Activated naive CD4-positive, alpha-beta T cell treated with anti-CD3 and anti-CD28 coated beads for 36 hours (primary cell): ENCODE measurements around the gene GHRH. TPM values are rescaled to one million over a fixed set of nuclear protein-coding genes. Genes with fewer than 3 reads are reported as not detected.

ENCODE experiments used
- CTCF ChIA-PET: fragments of 350-600 bp; sonication (Branson Sonifier 250); formaldehyde crosslinking; loops from one replicate; lab custom pipeline; 2021; ENCODE audit warnings: antibody characterized with exemption; lab: Charles Lee
- DNase-seq: peaks from one replicate; pipeline ENCODE4 v3.0.0-alpha.2; 2020
- H3K27ac Mint-ChIP-seq: one replicate; pipeline ENCODE4 v1.8.0; 2021; ENCODE audit warnings: mild to moderate bottlenecking, mixed read lengths
- H3K27me3 Mint-ChIP-seq: one replicate; pipeline ENCODE4 v1.8.0; 2021; ENCODE audit warnings: low read depth, mixed read lengths
- H3K36me3 Mint-ChIP-seq: one replicate; pipeline ENCODE4 v1.8.0; 2021; ENCODE audit warnings: low read depth, mixed read lengths
- H3K4me1 Mint-ChIP-seq: one replicate; pipeline ENCODE4 v1.8.0; 2021; ENCODE audit warnings: low read depth, mixed read lengths
- H3K4me3 Mint-ChIP-seq: one replicate; pipeline ENCODE4 v1.8.0; 2021; ENCODE audit warnings: mild to moderate bottlenecking, moderate library complexity, mixed read lengths
- H3K9me3 Mint-ChIP-seq: one replicate; pipeline ENCODE4 v1.8.0; 2021; ENCODE audit warnings: mixed read lengths
- intact Hi-C: fragments of 100-400 bp; cut with micrococcal nuclease; formaldehyde crosslinking; loops from one replicate; pipeline ENCODE4 v1.15.1; 2023
- total RNA-seq, 2 experiments: library from RNA; stranded (reverse); gene quantifications; one replicate each; pipeline ENCODE4 v1.2.3, GENCODE V29; 2021

GHRH gene
- total RNA-seq, 2 experiments from 2014 or later, result not detected

DNA sequence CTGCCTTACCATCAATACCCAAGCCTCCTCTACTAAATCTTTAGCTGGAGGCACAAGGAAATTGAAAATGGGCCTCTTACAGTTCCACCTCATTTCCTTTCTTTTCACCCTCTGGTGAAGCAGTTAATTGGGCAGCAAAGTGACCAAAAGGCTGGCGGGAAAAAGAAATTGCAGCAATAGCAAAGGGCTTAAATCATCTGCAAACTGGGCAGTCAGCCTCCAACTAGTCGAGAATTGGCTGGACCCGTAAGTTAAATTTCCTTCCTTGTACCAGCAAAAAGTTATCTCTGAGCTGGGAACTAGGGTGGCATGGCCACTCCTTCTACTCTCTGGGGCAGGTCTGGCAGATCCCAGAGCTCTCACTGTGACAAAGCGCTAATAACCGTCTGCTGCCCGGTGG is 33.5 kb downstream of the GHRH start:
- no peaks in the 10 kb centered on the region for H3K4me1 Mint-ChIP-seq
- no peak overlapping the region for H3K4me3 Mint-ChIP-seq
- CTCF ChIA-PET, result no interaction called here
- intact Hi-C loops, result no loop called here
- H3K36me3 Mint-ChIP-seq, result peaks cover 50% of the 10 kb centered on the region
- no peak for DNase-seq
- H3K9me3 Mint-ChIP-seq, result no peaks in the 10 kb centered on the region
- H3K27ac Mint-ChIP-seq, result no peak overlapping the region
- H3K27me3 Mint-ChIP-seq, result no peaks in the 10 kb centered on the region

DNA sequence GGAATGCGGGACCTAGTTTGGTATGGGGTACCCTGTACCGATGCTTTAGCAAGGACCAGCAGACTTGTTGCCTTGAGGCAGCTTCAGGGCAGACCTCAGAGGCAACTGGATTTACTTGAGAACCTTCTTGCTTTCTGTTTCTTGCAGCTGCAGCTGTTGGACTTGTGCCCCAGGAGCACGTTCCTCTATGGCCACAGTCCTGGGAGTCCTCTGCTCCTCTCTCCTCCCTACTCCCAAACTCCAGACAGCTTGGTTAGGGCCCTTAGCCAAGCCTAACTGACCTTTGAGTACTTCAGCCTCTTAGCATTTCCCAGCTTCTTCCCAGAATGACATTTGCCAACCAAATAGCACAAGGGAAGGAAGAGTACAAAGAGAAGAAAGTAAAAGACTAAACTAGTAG is 34.7 kb downstream of the GHRH start:
- no peaks in the 10 kb centered on the region for H3K9me3 Mint-ChIP-seq
- peaks cover 45% of the 10 kb centered on the region for H3K36me3 Mint-ChIP-seq
- no peaks in the 10 kb centered on the region for H3K27me3 Mint-ChIP-seq
- no peak overlapping the region for H3K4me3 Mint-ChIP-seq
- intact Hi-C loops, result no loop called here
- H3K27ac Mint-ChIP-seq, result no peak overlapping the region
- H3K4me1 Mint-ChIP-seq, result no peaks in the 10 kb centered on the region
- no peak for DNase-seq
- CTCF ChIA-PET, result interaction anchor here (1.2 kb wide), 1 partner anchor 31 kb away, joined by 3 read pairs; no protein-coding TSS in a partner anchor

DNA sequence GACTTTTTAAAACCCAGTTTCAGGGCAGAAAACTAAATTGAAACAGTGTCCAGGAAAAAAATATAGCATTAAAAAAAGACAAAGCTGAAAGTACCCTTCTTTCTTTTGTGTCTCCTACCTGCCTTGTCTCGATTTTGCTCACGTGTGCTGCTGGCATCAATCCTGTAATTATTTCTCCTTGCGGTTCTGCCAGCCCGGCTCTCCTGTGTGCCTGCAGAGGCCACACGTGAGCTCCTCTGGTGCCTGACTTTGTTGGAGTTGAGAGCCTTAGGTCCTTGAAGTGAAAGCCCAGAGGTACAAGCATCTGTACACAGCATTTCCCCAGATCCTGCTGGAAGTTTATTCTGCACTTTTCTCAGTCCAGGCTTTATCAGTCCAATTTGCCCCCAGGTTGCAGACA is 36.5 kb downstream of the GHRH start:
- Mint-ChIP-seq H3K4me3 (no peak overlapping the region), H3K36me3 (peaks cover 38% of the 10 kb centered on the region), H3K27ac (no peak overlapping the region), H3K4me1 (no peaks in the 10 kb centered on the region), H3K27me3 (no peaks in the 10 kb centered on the region), H3K9me3 (no peaks in the 10 kb centered on the region)
- intact Hi-C loops, result no loop called here
- no peak for DNase-seq
- CTCF ChIA-PET, result no interaction called here

DNA sequence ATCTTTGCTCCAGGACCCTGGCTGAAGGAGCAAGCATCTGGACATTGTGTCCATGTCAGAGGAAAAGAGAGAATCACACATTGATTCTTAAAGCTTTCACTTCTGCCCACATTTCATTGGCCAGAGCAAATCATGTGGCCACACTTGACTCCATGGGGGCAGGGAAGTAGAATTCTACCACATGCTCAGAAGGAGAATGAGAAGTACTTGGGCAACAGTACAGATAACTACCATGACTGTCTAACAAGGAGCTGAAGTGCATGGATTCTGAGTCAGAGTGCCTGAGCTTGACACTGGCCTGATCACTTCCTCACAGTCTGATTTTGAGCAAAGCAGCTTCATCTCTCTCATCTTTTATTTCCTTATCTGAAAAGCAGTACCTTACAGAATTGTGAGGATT is 38.6 kb downstream of the GHRH start:
- CTCF ChIA-PET, result interaction anchor here (1.4 kb wide), 1 partner anchor 28 kb away, joined by 6 read pairs; no protein-coding TSS in a partner anchor
- Mint-ChIP-seq H3K36me3 (peaks cover 26% of the 10 kb centered on the region), H3K27ac (no peak overlapping the region), H3K9me3 (no peaks in the 10 kb centered on the region), H3K27me3 (no peaks in the 10 kb centered on the region), H3K4me3 (no peak overlapping the region), H3K4me1 (no peaks in the 10 kb centered on the region)
- DNase-seq, result no peak
- intact Hi-C loops, result no loop called here

DNA sequence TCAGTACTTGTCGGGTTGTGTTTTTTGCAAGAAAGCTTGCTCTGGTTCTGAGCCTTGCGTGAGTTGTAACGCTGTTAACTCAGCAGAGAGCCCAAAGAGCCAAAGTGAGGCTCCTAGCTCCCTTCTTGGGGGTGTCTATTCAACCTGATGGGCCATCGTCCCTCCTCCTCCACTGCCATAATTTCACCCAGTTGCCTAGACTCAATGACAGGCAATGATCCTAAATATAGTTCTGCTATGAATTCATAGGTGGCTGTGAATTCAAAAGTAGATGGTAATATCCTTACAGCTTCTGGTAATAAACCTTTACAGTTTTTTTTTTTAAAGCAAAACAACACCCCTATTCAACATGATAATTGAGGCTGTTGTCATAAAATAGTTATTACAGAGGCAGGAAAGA is 39.5 kb downstream of the GHRH start:
- CTCF ChIA-PET, result interaction anchor here (0.6 kb wide), 1 partner anchor 122 kb away, joined by 3 read pairs; no protein-coding TSS in a partner anchor
- Mint-ChIP-seq H3K36me3 (peaks cover 22% of the 10 kb centered on the region), H3K27ac (no peak overlapping the region), H3K9me3 (no peaks in the 10 kb centered on the region), H3K4me3 (no peak overlapping the region), H3K27me3 (no peaks in the 10 kb centered on the region), H3K4me1 (no peaks in the 10 kb centered on the region)
- intact Hi-C loops, result no loop called here
- no peak for DNase-seq

DNA sequence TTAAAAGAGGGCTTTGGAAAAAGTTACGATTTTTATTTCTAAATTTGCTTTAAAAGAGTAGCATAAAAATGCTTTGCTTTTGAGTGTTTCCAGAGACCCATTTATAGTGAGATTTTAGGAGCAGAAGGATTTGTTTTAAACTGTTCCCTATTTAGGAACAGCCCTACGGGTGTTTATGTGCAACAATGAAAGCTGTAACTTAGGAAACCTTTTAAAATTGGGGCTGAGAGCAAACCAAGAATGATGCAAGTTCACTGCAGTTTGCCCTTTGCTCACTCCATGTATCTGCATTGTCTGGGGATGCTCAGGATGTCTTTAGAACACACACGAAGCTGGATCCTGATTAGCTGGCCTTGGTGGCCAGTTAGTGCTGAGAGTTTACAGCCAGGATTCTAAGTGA is 40.9 kb downstream of the GHRH start:
- no peak for DNase-seq
- intact Hi-C loops, result no loop called here
- Mint-ChIP-seq H3K27me3 (no peaks in the 10 kb centered on the region), H3K4me1 (no peaks in the 10 kb centered on the region), H3K36me3 (peaks cover 22% of the 10 kb centered on the region), H3K4me3 (no peak overlapping the region), H3K9me3 (no peaks in the 10 kb centered on the region), H3K27ac (no peak overlapping the region)
- CTCF ChIA-PET, result interaction anchor here (1.4 kb wide), 1 partner anchor 25 kb away, joined by 5 read pairs; no protein-coding TSS in a partner anchor

DNA sequence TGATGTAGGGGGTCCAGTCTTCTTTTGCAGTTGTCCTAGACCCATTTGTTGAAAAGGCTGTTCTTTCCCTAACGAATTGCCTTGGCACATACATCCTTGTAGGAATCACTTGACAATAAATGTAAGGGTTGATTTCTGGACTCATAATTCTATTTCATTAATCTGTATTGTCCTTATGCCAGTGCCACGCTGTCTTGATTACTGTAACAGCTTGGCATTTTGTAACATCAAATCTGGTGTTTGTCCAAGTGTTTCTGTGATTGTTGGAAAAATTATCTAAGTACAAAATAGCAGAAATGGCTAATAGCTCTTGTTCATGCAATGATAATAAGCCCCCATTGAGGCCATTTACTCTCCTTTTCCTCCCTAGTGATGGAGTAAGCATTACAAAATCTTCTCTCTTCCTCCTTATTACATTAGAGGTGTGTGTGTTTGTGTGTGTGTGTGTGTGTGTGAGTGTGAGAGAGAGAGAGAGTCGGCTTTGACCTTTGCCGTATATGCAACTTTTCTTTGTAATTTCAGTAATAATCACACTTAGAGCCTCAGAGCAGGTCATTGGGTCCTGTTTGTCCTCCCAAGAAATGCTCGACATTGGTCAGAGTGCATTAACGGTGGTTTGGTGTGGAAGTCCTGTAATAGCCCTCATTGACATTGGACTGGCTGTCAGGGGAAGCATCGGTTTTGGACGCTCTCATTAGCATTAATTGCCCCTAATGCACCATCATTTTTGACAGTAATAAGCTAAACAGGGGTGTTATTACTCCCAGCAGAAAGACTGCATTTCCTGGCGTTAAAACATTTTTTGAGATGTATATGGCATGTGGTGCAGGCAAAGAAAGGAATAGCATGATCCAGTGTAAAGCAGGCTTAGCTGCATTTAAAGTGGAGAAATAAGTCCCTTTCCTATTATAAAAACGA is 41.6 kb downstream of the GHRH start:
- no peak overlapping the region for H3K27ac Mint-ChIP-seq
- H3K36me3 Mint-ChIP-seq, result peaks cover 19% of the 10 kb centered on the region
- H3K4me1 Mint-ChIP-seq, result no peaks in the 10 kb centered on the region
- intact Hi-C loops, result no loop called here
- no peaks in the 10 kb centered on the region for H3K9me3 Mint-ChIP-seq
- no peak overlapping the region for H3K4me3 Mint-ChIP-seq
- H3K27me3 Mint-ChIP-seq, result no peaks in the 10 kb centered on the region
- DNase-seq, result no peak
- CTCF ChIA-PET, result interaction anchor here (1.4 kb wide), 1 partner anchor 24 kb away, joined by 5 read pairs; no protein-coding TSS in a partner anchor

DNA sequence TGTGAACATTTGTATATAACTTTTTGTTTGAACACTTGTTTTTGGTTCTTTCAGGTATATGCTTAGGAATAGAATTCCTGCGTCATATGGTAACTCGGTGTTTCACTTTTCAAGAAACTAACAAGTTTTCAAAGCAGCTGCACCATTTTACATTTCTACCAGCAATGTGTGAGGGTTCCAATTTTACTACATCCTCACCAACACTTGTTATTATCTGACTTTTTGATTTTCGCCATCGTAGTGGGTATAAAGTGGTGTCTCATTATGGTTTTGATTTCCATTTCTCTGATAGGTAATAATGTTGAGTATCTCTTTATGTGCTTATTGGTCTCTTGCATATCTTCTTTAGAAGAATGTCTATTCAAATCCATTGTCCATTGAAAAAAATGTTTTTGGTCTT is 42.6 kb downstream of the GHRH start:
- H3K36me3 Mint-ChIP-seq, result peaks cover 21% of the 10 kb centered on the region

DNA sequence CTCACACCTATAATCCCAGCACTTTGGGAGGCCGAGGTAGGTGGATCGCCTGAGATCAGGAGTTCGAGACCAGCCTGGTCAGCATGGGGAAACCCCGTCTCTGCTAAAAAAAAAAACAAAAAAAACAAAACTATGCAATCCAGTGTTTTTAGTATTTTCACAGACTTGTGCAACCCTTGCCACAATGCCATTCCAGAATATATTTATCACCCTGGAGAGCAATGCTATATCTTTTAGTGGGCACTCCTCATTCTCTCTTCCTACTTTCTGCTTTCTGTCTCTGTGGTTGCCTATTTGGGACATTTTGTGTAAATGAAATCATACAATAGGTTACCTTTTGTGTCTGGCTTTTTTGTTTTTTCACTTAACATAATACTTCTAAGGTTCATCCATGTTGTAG is 43.2 kb downstream of the GHRH start:
- Mint-ChIP-seq H3K4me1 (peaks cover 3% of the 10 kb centered on the region), H3K27ac (no peak overlapping the region), H3K27me3 (no peaks in the 10 kb centered on the region), H3K4me3 (no peak overlapping the region), H3K9me3 (no peaks in the 10 kb centered on the region), H3K36me3 (peaks cover 18% of the 10 kb centered on the region)
- intact Hi-C loops, result no loop called here
- CTCF ChIA-PET, result no interaction called here
- no peak for DNase-seq

More for the DNA sequence above, 42.6 kb downstream of the GHRH start:
- no peaks in the 10 kb centered on the region for H3K9me3 Mint-ChIP-seq
- DNase-seq, result no peak
- H3K27me3 Mint-ChIP-seq, result no peaks in the 10 kb centered on the region
- intact Hi-C loops, result no loop called here
- H3K27ac Mint-ChIP-seq, result no peak overlapping the region
- H3K4me1 Mint-ChIP-seq, result peaks cover 3% of the 10 kb centered on the region
- no peak overlapping the region for H3K4me3 Mint-ChIP-seq
- CTCF ChIA-PET, result no interaction called here

DNA sequence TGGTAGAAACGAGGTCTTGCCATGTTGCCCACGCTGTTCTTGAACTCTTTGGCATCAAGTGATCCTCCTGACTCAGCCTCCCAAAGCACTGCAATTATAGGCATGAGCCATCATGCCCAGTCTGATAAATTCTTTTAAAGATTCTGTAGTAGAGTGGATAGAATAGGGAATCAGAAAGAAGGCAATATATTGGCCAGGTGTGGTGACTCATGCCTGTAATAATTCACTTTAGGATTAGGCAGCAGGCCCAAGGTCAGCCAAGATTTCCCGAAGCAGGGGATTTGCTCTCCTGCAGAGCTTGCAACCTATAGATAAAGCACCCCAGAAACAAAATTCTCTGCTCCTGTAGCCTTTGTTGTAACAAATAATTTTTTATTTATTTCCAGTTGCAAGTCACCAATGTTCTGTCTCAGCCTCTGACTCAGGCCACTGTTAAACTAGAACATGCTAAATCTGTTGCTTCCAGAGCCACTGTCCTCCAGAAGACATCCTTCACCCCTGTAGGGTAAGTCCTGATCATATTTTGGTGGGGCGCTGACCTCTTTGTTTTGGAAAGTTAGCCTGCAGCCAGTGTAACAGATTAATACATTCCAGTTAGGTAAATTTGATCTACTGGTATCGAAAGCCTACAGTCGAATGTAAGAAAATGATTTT is 51.8 kb downstream of the GHRH start:
- H3K4me3 Mint-ChIP-seq, result no peak overlapping the region
- no peaks in the 10 kb centered on the region for H3K9me3 Mint-ChIP-seq
- peaks cover 29% of the 10 kb centered on the region for H3K36me3 Mint-ChIP-seq
- DNase-seq, result no peak
- intact Hi-C loops, result no loop called here
- CTCF ChIA-PET, result interaction anchor here (0.6 to 2.1 kb wide), 4 partner anchors 14 to 148 kb away, joined by 3 to 10 read pairs (median 3); no protein-coding TSS in a partner anchor
- no peak overlapping the region for H3K27ac Mint-ChIP-seq
- no peaks in the 10 kb centered on the region for H3K27me3 Mint-ChIP-seq
- peaks cover 3% of the 10 kb centered on the region for H3K4me1 Mint-ChIP-seq

DNA sequence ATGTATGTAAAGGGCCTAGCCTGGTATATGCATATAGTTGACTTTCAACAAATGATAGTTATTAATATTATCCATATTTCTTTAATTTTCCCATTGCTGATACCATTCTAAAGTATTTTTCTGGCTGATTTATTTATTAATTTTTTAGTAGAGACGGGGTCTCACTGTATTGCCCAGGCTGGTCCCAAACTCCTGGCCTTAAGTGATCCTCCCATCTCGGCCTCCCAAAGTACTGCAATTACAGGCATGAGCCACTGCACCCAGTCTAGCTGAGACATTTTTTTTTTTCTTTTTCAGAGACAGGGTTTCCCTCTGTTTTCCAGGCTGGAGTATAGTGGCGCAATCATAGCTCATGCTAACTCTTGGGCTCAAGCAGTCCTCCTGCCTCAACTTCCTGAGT is 52.4 kb downstream of the GHRH start:
- intact Hi-C loops, result no loop called here
- H3K9me3 Mint-ChIP-seq, result no peaks in the 10 kb centered on the region
- no peak overlapping the region for H3K27ac Mint-ChIP-seq
- DNase-seq, result no peak
- CTCF ChIA-PET, result interaction anchor here (2.1 kb wide), 1 partner anchor 14 kb away, joined by 10 read pairs; no protein-coding TSS in a partner anchor
- no peak overlapping the region for H3K4me3 Mint-ChIP-seq
- no peaks in the 10 kb centered on the region for H3K4me1 Mint-ChIP-seq
- H3K27me3 Mint-ChIP-seq, result no peaks in the 10 kb centered on the region
- H3K36me3 Mint-ChIP-seq, result peaks cover 30% of the 10 kb centered on the region

DNA sequence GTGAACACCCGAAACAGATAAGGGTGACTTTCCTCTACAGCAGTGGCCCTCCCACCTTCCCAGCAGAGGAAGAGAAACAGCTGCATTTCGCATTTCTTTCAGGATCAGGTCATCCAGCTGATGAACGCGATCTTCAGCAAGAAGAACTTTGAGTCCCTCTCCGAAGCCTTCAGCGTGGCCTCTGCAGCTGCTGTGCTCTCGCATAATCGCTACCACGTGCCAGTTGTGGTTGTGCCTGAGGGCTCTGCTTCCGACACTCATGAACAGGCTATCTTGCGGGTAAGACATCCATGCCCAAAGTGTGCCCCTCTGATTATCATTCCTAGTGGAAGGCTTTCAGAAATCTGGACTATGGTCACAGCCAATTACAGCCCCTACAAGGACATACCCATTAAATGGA is 54.4 kb downstream of the GHRH start:
- no peaks in the 10 kb centered on the region for H3K27me3 Mint-ChIP-seq
- H3K9me3 Mint-ChIP-seq, result no peaks in the 10 kb centered on the region
- intact Hi-C loops, result no loop called here
- peaks cover 33% of the 10 kb centered on the region for H3K36me3 Mint-ChIP-seq
- H3K4me1 Mint-ChIP-seq, result no peaks in the 10 kb centered on the region
- no peak overlapping the region for H3K4me3 Mint-ChIP-seq
- no peak for DNase-seq
- CTCF ChIA-PET, result no interaction called here
- H3K27ac Mint-ChIP-seq, result no peak overlapping the region
